SKM-1 treated with dmso at 0.1 percent for 144 hours (cell line): ENCODE measurements around the gene PLA2G2A.
"Not testable (repeated sequence)": the region's sequence is repeated elsewhere in the genome, so short reads cannot be mapped to it uniquely, and the experiment has no call there.

ENCODE experiments used
- DNase-seq: peaks from one replicate; lab custom pipeline; 2025; ENCODE audit not compliant: unreplicated experiment; lab: John Stamatoyannopoulos, UW

Gene PLA2G2A

DNA sequence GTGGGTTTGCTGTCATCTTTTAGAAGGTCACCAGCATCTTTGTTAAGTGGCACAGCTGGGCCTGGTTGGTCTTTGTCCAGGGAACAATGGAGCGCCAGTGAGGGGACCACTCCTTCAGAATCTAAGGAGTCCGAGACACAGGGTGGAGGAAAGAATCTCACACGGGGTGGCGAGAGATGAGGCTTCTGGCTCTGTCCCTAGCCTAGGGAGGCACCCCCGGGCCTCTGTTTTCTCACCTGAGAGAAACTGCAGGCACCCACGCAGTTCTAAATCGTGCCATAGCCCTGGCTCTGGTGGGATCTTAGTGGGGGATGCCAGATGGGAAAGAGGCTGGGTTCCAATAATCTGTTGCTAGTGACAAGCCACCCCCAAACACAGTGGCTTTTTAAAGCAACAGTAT is 45.1 kb downstream of the PLA2G2A start:
- no peak for DNase-seq

DNA sequence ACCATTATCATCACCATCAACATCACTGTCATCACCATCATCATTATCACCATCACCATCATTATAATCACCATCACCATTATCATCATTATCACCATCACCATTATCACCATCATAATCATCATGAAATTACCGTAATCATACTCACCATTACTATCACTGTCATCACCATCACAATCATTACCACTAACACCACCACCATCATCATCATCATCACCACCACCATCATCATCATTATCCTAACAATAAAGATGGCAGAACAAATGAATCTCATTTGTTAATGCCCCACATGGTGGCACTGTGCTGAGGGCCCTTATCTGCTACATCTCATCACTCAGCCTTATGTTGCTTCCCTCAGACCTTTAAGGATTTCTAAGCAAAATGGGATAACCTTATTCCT is 46.6 kb downstream of the PLA2G2A start:
- DNase-seq, result no peak

DNA sequence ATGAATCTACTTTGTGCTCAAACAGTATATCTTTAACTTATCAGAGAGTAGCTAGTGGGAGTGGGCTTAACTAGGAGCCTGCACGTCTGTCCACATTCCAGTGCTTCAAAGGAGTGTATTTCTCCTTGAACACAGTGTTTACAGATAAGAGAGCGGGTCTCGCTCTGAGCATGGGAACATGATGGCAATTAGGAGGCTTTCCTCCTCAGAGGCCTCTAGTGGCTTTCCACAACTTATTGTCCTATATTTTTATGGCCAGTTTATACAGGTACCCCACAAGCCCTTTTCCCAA is 52.3 kb downstream of the PLA2G2A start:
- not testable (repeated sequence) for DNase-seq

DNA sequence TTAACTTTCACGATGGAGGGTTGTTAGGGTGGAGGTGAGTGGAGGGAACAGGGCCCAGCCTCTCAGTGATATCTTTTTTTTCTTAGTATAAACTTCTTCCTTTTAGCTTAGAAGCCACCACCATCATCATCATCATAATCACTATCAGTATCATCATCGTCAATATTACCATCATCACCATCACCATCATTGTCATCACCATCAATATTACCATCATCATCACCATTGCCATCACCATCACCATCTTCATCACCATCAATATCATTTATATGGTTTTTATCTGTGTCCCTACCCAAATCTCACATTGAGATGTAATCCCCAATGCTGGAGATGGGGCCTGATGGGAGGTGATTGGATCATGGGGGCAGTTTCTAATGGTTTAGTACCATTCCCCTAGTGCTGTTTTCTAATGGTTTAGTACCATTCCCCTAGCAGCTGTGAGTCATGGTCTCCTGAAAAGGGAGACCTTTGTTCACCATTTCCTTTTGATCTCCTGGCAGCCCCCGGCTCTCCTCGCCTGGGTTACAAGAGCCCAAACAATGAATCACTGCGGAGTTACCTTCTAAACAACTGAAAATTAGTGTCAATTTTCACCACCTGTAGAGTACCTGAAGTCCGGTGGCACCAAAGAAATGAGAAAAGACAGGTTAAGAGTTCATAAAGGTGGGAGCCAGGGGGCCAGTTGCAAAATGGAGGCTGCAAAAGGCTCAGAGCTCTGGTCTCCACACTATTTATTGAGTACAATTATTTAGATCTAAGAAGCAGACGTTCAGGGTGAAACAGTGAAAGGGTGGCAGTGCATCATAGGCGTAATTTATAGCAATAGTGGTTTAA is 52.9 kb downstream of the PLA2G2A start:
- DNase-seq, result no peak
